ENCODE measurements around the gene TRAP1.

DNA sequence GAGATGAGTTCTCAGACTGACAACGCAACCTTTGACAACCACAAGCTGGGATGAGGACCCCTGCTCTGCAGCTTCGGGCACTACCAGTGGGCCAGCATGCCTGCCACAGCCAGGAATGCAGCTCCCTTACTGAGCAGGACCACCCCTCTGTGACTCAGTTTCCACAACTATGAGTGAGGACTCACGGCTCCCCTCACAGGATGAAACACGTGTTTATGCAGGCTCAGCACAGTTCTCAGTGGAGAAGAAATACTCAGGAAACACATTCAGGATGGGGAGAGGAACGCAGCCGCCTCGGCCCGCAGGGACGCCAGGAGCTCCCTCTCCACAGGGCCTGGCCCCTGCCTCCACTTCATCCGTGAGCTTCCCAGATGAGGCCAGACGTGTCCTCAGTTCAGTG is 48.7 kb downstream of the TRAP1 start:
- TF ChIP-seq POLR2AphosphoS5 (IDR thresholded peaks at IDR 0.05), result no peak
- TF ChIP-seq, protein P1, sequence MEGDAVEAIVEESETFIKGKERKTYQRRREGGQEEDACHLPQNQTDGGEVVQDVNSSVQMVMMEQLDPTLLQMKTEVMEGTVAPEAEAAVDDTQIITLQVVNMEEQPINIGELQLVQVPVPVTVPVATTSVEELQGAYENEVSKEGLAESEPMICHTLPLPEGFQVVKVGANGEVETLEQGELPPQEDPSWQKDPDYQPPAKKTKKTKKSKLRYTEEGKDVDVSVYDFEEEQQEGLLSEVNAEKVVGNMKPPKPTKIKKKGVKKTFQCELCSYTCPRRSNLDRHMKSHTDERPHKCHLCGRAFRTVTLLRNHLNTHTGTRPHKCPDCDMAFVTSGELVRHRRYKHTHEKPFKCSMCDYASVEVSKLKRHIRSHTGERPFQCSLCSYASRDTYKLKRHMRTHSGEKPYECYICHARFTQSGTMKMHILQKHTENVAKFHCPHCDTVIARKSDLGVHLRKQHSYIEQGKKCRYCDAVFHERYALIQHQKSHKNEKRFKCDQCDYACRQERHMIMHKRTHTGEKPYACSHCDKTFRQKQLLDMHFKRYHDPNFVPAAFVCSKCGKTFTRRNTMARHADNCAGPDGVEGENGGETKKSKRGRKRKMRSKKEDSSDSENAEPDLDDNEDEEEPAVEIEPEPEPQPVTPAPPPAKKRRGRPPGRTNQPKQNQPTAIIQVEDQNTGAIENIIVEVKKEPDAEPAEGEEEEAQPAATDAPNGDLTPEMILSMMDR (IDR thresholded peaks at IDR 0.05), result no peak
- no peak for TF ChIP-seq POLR2A (IDR thresholded peaks at IDR 0.05)
